Neural progenitor cell (in vitro differentiated cells): Measurements from ENCODE around the gene S100PBP. TPM values are rescaled to one million over a fixed set of nuclear protein-coding genes. Genes with fewer than 3 reads are reported as not detected.

Experiments used
- DNase-seq: peaks from one replicate; pipeline ENCODE4 v3.0.0-alpha.2; 2016; ENCODE audit warnings: low spot score
- H2AFZ ChIP-seq: fragments of 200-600 bp; sonication (generic); replicated peaks from 2 replicates; pipeline ENCODE4 v1.6.1; 2016; ENCODE audit warnings: antibody characterized with exemption
- H3F3A ChIP-seq: fragments of 200-600 bp; sonication (generic); 2 replicates; pipeline ENCODE4 v1.6.1; 2016; ENCODE audit warnings: antibody characterized with exemption, low read depth
- H3K27ac ChIP-seq: fragments of 200-600 bp; sonication (generic); 2 replicates; pipeline ENCODE4 v1.5.1; 2016; ENCODE audit warnings: mild to moderate bottlenecking
- H3K27me3 ChIP-seq: fragments of 200-600 bp; sonication (generic); 2 replicates; pipeline ENCODE4 v1.6.1; 2016; ENCODE audit warnings: mild to moderate bottlenecking, moderate library complexity
- H3K36me3 ChIP-seq: fragments of 200-600 bp; sonication (generic); 2 replicates; pipeline ENCODE4 v1.5.1; 2016
- H3K4me1 ChIP-seq: fragments of 200-600 bp; sonication (generic); 2 replicates; pipeline ENCODE4 v1.6.1; 2016; ENCODE audit warnings: mixed run types
- H3K4me2 ChIP-seq: fragments of 200-600 bp; sonication (generic); 2 replicates; pipeline ENCODE4 v1.6.1; 2016
- H3K4me3 ChIP-seq: fragments of 200-600 bp; sonication (generic); 2 replicates; pipeline ENCODE4 v1.5.1; 2016
- H3K79me2 ChIP-seq: fragments of 200-600 bp; sonication (generic); 2 replicates; pipeline ENCODE4 v1.6.1; 2016; ENCODE audit warnings: low read depth
- H3K9ac ChIP-seq: fragments of 200-600 bp; sonication (generic); 2 replicates; pipeline ENCODE4 v1.6.1; 2016
- H3K9me3 ChIP-seq: fragments of 200-600 bp; sonication (generic); 2 replicates; pipeline ENCODE4 v1.5.1; 2016; ENCODE audit warnings: low read depth
- H4K20me1 ChIP-seq: fragments of 200-600 bp; sonication (generic); 2 replicates; pipeline ENCODE4 v1.6.1; 2016; ENCODE audit warnings: low read depth
- H3K27ac Mint-ChIP-seq: 3 replicates; pipeline ENCODE4 v1.8.0; 2021; ENCODE audit warnings: mixed read lengths
- H3K27me3 Mint-ChIP-seq: 2 replicates; pipeline ENCODE4 v1.8.0; 2022; ENCODE audit warnings: low read depth, mild to moderate bottlenecking, inconsistent platforms, moderate library complexity, mixed read lengths; ENCODE audit not compliant: insufficient read depth
- H3K36me3 Mint-ChIP-seq: 3 replicates; pipeline ENCODE4 v1.8.0; 2021; ENCODE audit warnings: mixed read lengths
- H3K4me1 Mint-ChIP-seq: 3 replicates; pipeline ENCODE4 v1.8.0; 2021; ENCODE audit warnings: mixed read lengths
- H3K4me3 Mint-ChIP-seq: 3 replicates; pipeline ENCODE4 v1.8.0; 2021; ENCODE audit warnings: mild to moderate bottlenecking, moderate library complexity, mixed read lengths
- H3K9me3 Mint-ChIP-seq: 3 replicates; pipeline ENCODE4 v1.8.0; 2020; ENCODE audit warnings: mixed read lengths
- CTCF ChIP-seq: fragments of 200-600 bp; sonication (generic); IDR thresholded peaks from 2 replicates; pipeline ENCODE4 v1.5.1; 2017; ENCODE audit warnings: antibody characterized with exemption, mild to moderate bottlenecking
- EZH2 ChIP-seq: fragments of 200-600 bp; sonication (generic); IDR thresholded peaks from 2 replicates; pipeline ENCODE4 v1.6.1; 2017; ENCODE audit warnings: antibody characterized with exemption, mild to moderate bottlenecking, moderate library complexity
- EZH2phosphoT487 ChIP-seq: fragments of 200-600 bp; sonication (generic); IDR thresholded peaks from 2 replicates; pipeline ENCODE4 v1.6.1; 2017; ENCODE audit warnings: antibody characterized with exemption
- total RNA-seq: library from RNA; depleted of rRNA; stranded (reverse); fragments of >200 nt; gene quantifications from 2 replicates; pipeline ENCODE4 v1.2.3, GENCODE V29; 2015; ENCODE audit warnings: low replicate concordance

S100PBP gene
- total RNA-seq, 1 donor from 2014 or later: 107 TPM

- Mint-ChIP-seq H3K9me3 (no peaks in the 10 kb centered on the region), H3K4me3 (peak overlapping the region; percentile 31), H3K27me3 (peaks cover 2% of the 10 kb centered on the region), H3K27ac (peak overlapping the region; percentile 88), H3K4me1 (peaks cover 31% of the 10 kb centered on the region), H3K36me3 (peaks cover 19% of the 10 kb centered on the region)
- TF ChIP-seq EZH2 (no peak), CTCF (no peak), EZH2phosphoT487 (no peak)
- no peaks in the 10 kb centered on the region for H3K27me3 ChIP-seq
- H3K4me3 ChIP-seq: no peak overlapping the region
- no peaks in the 10 kb centered on the region for H4K20me1 ChIP-seq
- no peak for DNase-seq
- H3K4me2 ChIP-seq: no peak overlapping the region
- H3K9me3 ChIP-seq: no peaks in the 10 kb centered on the region
- peak overlapping the region; percentile 29 for H3K27ac ChIP-seq
- H3F3A ChIP-seq: peaks cover 8% of the 10 kb centered on the region
- no peaks in the 10 kb centered on the region for H3K79me2 ChIP-seq
- no peak overlapping the region for H3K9ac ChIP-seq
- no peaks in the 10 kb centered on the region for H3K36me3 ChIP-seq
- no peak overlapping the region for H2AFZ ChIP-seq
- peaks cover 4% of the 10 kb centered on the region for H3K4me1 ChIP-seq
Observed at GRCh38 chr1:32863218-32863880, 45.9 kb downstream of the S100PBP start.

DNA sequence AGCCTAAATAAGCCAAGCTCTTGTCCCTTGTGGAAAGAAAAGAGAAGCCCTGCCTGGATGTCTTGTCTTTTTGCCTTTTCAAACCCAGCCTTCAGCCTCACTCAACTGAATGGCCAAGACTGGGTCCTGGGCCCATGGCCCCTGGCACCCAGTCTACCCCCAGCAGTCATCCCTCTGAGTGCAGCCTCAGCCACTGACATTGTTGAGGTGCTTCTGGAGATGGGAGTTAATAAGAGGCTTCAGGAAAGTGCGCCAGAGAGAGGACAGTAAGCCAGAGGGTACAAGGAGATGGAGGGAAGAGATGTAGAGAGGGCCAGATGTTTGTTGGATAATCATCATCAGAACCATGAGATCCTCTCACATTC lies 46.4 kb downstream of the S100PBP start:
- Histone ChIP-seq H3K9me3 (no peaks in the 10 kb centered on the region), H3K9ac (no peak overlapping the region), H3F3A (peaks cover 8% of the 10 kb centered on the region), H3K4me1 (peaks cover 4% of the 10 kb centered on the region), H3K27ac (no peak overlapping the region), H3K27me3 (no peaks in the 10 kb centered on the region), H3K4me2 (no peak overlapping the region), H4K20me1 (no peaks in the 10 kb centered on the region), H3K4me3 (no peak overlapping the region), H2AFZ (no peak overlapping the region), H3K79me2 (no peaks in the 10 kb centered on the region), H3K36me3 (no peaks in the 10 kb centered on the region)
- no peak for DNase-seq
- H3K4me1 Mint-ChIP-seq: peaks cover 31% of the 10 kb centered on the region
- peak overlapping the region; percentile 88 for H3K27ac Mint-ChIP-seq
- H3K4me3 Mint-ChIP-seq: peak overlapping the region; percentile 31
- H3K27me3 Mint-ChIP-seq: peaks cover 2% of the 10 kb centered on the region
- H3K36me3 Mint-ChIP-seq: peaks cover 19% of the 10 kb centered on the region
- no peaks in the 10 kb centered on the region for H3K9me3 Mint-ChIP-seq
- no peak for TF ChIP-seq CTCF
- TF ChIP-seq EZH2: no peak
- TF ChIP-seq EZH2phosphoT487: no peak

DNA sequence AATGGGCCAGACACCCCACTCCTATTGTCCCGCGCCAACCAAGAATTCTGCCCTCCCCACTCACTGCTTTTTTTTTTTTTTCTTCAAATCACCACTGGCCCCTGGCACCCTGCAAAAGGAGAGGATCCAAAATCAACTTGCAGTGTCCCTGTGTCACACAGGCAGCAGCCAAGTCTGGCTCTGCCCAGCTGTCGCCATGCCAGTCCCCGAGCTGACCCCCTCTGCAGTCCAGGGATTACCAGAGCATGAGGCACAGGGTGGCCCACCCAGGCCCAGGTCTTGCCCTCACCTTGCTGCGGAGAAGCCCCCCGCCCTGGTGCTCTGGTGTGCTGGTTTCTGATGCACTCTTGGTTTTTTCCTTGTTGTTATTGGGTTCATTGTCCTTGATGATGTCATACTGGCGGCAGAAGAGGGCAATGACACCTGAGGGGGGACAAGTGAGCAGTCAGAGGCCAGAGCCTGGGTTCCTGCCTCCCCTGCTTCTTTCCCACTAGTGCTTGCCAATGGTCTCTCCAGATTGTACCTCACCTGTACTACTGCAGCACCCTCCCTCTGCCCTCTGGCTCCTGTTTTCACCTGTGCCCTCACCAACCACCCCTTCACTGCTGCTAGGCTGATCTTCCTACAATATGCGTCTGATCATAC lies 47.0 kb downstream of the S100PBP start:
- no peak overlapping the region for H2AFZ ChIP-seq
- H3K4me2 ChIP-seq: no peak overlapping the region
- H3K9me3 ChIP-seq: no peaks in the 10 kb centered on the region
- H3F3A ChIP-seq: peaks cover 8% of the 10 kb centered on the region
- Mint-ChIP-seq H3K9me3 (no peaks in the 10 kb centered on the region), H3K4me1 (peaks cover 35% of the 10 kb centered on the region), H3K27ac (peak overlapping the region; percentile 88), H3K36me3 (peaks cover 19% of the 10 kb centered on the region), H3K27me3 (peaks cover 5% of the 10 kb centered on the region), H3K4me3 (no peak overlapping the region)
- H3K27ac ChIP-seq: no peak overlapping the region
- peaks cover 4% of the 10 kb centered on the region for H3K4me1 ChIP-seq
- no peaks in the 10 kb centered on the region for H4K20me1 ChIP-seq
- no peaks in the 10 kb centered on the region for H3K36me3 ChIP-seq
- peaks cover 4% of the 10 kb centered on the region for H3K27me3 ChIP-seq
- no peak for DNase-seq
- no peak overlapping the region for H3K9ac ChIP-seq
- TF ChIP-seq CTCF (no peak), EZH2 (no peak), EZH2phosphoT487 (no peak)
- no peak overlapping the region for H3K4me3 ChIP-seq
- no peaks in the 10 kb centered on the region for H3K79me2 ChIP-seq
